HG02642 (cell line): ENCODE data around the gene ASXL3.

Source experiments
- ATAC-seq: cut with Tn5 transposase; IDR thresholded peaks from one replicate; pipeline ENCODE4 v1.9.1; 2021; ENCODE audit warnings: mild to moderate bottlenecking; ENCODE audit not compliant: unreplicated experiment, poor library complexity

Gene ASXL3

DNA sequence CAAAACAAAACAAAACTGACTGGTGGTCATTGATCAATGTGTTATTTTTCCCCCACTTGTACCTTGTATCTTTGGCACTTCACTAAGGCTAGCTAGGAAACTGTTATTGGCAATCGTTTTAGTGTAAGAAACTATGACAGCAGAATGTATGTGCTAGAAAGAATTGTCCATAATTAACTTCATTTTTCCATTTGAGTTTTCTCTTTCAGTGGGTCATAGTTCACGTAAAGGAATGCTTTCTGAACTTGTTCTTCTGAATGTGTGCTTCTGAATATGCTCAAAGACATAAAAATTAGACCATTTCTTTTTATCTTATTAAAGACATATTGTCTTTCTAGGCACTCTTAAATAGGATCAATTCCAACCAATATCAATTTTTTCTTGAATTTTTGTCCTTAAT lies 132.2 kb downstream of the ASXL3 start:
- ATAC-seq = no peak

GRCh38 chr18:33711514-33711913 lies 133.5 kb downstream of the ASXL3 start:
- ATAC-seq = no peak

GRCh38 chr18:33712719-33713118 lies 134.7 kb downstream of the ASXL3 start:
- no peak for ATAC-seq

- ATAC-seq = no peak
Measured at GRCh38 chr18:33716061-33716683, 138.2 kb downstream of the ASXL3 start.

GRCh38 chr18:33717339-33717738 lies 139.3 kb downstream of the ASXL3 start:
- ATAC-seq = no peak

GRCh38 chr18:33720133-33720532 lies 142.1 kb downstream of the ASXL3 start:
- no peak for ATAC-seq

DNA sequence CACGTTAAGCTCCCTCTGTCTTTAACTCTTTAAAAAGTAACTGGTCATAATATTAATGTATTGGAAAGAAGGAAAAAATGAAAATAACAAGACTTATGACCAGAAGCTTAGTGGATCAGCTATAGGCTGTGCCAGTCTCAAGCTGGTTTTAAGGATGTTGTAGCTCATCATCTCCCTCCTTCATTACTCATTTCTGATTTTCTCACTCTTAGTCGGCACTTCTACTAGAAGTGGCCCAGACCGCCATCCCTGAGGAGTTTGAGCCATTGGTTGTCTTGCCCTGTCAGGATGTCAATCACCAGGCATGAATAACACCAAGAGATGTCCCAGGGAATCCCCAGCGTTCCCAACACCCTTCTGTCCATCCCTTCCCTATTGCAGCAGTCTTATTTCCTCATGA lies 151.5 kb downstream of the ASXL3 start:
- ATAC-seq = peak; percentile 65

DNA sequence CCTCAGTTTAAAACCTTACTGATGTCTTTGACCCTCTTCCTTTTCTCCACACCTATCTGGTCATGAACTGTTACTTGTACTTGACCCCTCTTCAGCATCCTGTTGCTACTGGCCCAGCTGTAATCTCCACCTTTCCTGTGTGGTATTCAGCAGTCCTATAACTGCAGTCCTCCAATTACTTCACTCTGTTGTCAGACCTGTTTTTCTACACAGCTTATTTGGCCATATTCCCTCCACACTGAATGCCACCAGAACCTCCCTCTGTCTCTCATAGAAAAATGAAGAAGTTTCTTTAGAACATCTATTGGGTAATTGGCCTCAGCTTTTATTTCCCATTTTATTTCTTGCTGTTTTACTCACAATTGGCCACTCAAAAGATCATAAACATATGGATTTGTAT lies 155.4 kb downstream of the ASXL3 start:
- ATAC-seq = no peak

GRCh38 chr18:33735428-33735827 lies 157.4 kb downstream of the ASXL3 start:
- ATAC-seq = no peak

- no peak for ATAC-seq
Measured at GRCh38 chr18:33741760-33742159, 163.7 kb downstream of the ASXL3 start.

DNA sequence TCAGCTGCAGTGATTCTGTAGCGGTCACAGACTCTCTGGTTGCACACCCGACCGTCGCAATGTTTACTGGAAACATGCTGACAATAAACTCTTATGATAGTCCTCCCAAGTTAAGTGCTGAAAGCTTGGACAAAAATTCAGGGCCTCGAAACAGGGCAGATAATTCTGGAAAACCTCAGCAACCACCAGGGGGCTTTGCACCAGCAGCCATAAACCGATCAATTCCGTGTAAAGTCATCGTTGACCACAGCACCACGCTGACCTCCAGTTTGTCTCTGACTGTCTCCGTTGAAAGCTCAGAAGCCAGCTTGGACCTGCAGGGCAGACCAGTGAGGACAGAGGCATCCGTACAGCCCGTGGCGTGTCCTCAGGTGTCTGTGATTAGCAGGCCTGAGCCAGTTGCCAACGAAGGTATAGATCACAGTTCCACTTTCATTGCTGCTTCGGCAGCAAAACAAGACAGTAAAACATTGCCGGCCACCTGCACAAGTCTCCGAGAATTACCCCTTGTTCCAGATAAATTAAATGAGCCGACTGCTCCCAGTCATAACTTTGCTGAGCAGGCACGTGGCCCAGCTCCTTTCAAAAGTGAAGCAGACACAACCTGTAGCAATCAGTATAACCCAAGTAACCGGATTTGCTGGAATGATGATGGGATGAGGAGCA lies 166.1 kb downstream of the ASXL3 start:
- no peak for ATAC-seq

GRCh38 chr18:33745151-33745795 lies 167.3 kb downstream of the ASXL3 start:
- no peak for ATAC-seq

GRCh38 chr18:33745871-33746545 lies 168.0 kb downstream of the ASXL3 start:
- ATAC-seq = no peak

GRCh38 chr18:33749834-33750233 lies 171.8 kb downstream of the ASXL3 start:
- no peak for ATAC-seq

- no peak for ATAC-seq
Measured at GRCh38 chr18:33750366-33750765, 172.3 kb downstream of the ASXL3 start.

DNA sequence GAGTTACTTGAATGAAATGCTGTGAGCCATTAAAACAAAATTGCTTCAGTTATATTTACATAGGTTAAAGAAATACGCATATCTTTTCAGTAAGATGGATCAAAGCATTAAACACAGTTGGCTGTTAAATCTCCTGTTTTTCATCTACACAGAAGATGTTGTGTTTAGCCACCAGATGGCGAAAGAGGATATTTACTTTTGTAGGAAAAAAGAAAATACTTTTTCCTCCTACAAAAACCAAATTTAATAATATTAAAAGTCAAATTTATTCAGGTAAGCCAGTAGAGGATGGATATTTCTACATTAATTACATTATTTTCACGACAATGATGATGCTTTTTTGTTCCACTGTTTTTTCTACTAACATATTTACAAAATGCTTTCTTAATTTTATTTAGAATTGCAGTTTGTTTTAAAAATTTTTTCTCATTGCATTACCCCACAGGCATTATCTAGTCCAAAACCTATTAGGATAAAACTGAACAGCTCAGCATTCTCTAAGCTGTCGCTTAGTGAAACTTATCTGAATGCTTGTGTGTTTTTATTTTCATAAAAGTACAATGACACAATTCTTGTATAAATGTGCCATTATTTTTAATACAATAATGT lies 173.7 kb downstream of the ASXL3 start:
- no peak for ATAC-seq

- no peak for ATAC-seq
Measured at GRCh38 chr18:33755391-33755790, 177.4 kb downstream of the ASXL3 start.

DNA sequence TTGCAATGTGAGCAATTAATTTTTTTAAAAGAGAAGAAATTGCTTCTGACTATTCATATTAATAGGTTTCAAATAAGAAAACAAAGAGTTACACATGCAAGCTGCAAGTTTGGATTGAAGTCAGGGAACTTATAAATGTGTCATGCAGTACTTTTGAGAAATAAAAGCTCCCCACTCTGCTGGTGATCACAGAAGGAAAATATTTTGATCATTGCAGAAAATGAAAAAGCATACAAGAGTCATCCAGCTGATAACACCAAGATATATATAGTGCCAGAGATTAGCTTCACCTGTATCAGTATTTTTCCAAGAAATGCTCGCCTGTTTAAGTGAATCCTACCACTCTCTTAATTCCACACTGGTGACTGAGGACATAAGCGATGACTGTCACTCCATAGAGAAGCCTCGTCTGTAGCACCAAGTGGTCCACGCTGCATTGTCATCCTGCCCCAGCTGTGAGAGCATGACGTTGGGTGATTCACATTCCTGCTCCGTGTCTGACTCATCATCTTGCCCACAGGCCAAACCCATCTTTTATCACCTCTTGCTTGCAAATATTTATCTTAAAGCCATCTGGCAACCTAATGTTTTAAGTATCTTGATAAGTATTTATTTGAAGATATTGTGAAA lies 178.0 kb downstream of the ASXL3 start:
- no peak for ATAC-seq

- ATAC-seq = no peak
Measured at GRCh38 chr18:33757037-33757436, 179.0 kb downstream of the ASXL3 start.

GRCh38 chr18:33761363-33761762 lies 183.3 kb downstream of the ASXL3 start:
- no peak for ATAC-seq
